ENCODE results near the gene SLC6A6. TPM values are rescaled to one million over a fixed set of nuclear protein-coding genes. Genes with fewer than 3 reads are reported as not detected.

Gene SLC6A6
- total RNA-seq, 4 donors from 2014 or later: 15.4 to 37.6 (median 20.9) TPM

GRCh38 chr3:14483286-14483685 is 80.9 kb downstream of the SLC6A6 start:
- WGBS, 2 donors (ENCODE audit: low coverage in 1 of 2): no CpG with 5 or more reads among the region's 1 CpG
- ATAC-seq: no peak
- Histone ChIP-seq H3K27ac (no peak overlapping the region), H3K4me1 (peaks cover 0 to 31% (median 5%) of the 10 kb centered on the region in 3 donors), H3K4me3 (no peak overlapping the region), H3K9me3 (no peaks in the 10 kb centered on the region), H3K27me3 (no peaks in the 10 kb centered on the region), H3K36me3 (peaks cover 0 to 90% of the 10 kb centered on the region in 2 donors)
- TF ChIP-seq EP300 (IDR thresholded peaks at IDR 0.05): no peak
- no peak for TF ChIP-seq CTCF (IDR thresholded peaks at IDR 0.05)
- no peak for TF ChIP-seq POLR2A (IDR thresholded peaks at IDR 0.05)
- TF ChIP-seq POLR2AphosphoS5 (IDR thresholded peaks at IDR 0.05): no peak

GRCh38 chr3:14484741-14485140 is 82.3 kb downstream of the SLC6A6 start:
- peaks cover 0 to 40% (median 5%) of the 10 kb centered on the region in 3 donors for H3K4me1 ChIP-seq
- 88% methylated on average over 3 of the region's 17 CpGs; no CpG with 5 or more reads in 1 of the 2 donors for WGBS, 2 donors (ENCODE audit: low coverage in 1 of 2)
- no peaks in the 10 kb centered on the region for H3K9me3 ChIP-seq
- H3K27ac ChIP-seq: no peak overlapping the region
- H3K27me3 ChIP-seq: no peaks in the 10 kb centered on the region
- H3K36me3 ChIP-seq: peaks cover 0 to 82% of the 10 kb centered on the region in 2 donors
- ATAC-seq: no peak
- no peak for TF ChIP-seq POLR2AphosphoS5 (IDR thresholded peaks at IDR 0.05)
- no peak for TF ChIP-seq POLR2A (IDR thresholded peaks at IDR 0.05)
- no peak for TF ChIP-seq EP300 (IDR thresholded peaks at IDR 0.05)
- no peak for TF ChIP-seq CTCF (IDR thresholded peaks at IDR 0.05)
- H3K4me3 ChIP-seq: no peak overlapping the region

GRCh38 chr3:14485981-14486380 is 83.6 kb downstream of the SLC6A6 start:
- TF ChIP-seq POLR2AphosphoS5 (IDR thresholded peaks at IDR 0.05): no peak
- no peak for TF ChIP-seq EP300 (IDR thresholded peaks at IDR 0.05)
- no peak for TF ChIP-seq POLR2A (IDR thresholded peaks at IDR 0.05)
- H3K36me3 ChIP-seq: peaks cover 0 to 71% of the 10 kb centered on the region in 2 donors
- 100% methylated on average over 1 to 2 of the region's 3 CpGs for WGBS, 2 donors (ENCODE audit: low coverage in 1 of 2)
- ATAC-seq: no peak
- H3K4me3 ChIP-seq: no peak overlapping the region
- H3K9me3 ChIP-seq: no peaks in the 10 kb centered on the region
- no peaks in the 10 kb centered on the region for H3K27me3 ChIP-seq
- no peak overlapping the region for H3K27ac ChIP-seq
- peaks cover 0 to 36% (median 5%) of the 10 kb centered on the region in 3 donors for H3K4me1 ChIP-seq

GRCh38 chr3:14486460-14486859 is 84.1 kb downstream of the SLC6A6 start:
- no peak overlapping the region for H3K4me3 ChIP-seq
- H3K4me1 ChIP-seq: peaks cover 0 to 31% (median 5%) of the 10 kb centered on the region in 3 donors
- 96 to 100% methylated on average over 3 to 5 of the region's 5 CpGs for WGBS, 2 donors (ENCODE audit: low coverage in 1 of 2)
- H3K27me3 ChIP-seq: no peaks in the 10 kb centered on the region
- H3K36me3 ChIP-seq: peaks cover 0 to 66% of the 10 kb centered on the region in 2 donors
- H3K27ac ChIP-seq: no peak overlapping the region
- ATAC-seq: no peak
- TF ChIP-seq CTCF (IDR thresholded peaks at IDR 0.05): no peak
- TF ChIP-seq POLR2A (IDR thresholded peaks at IDR 0.05): no peak
- TF ChIP-seq POLR2AphosphoS5 (IDR thresholded peaks at IDR 0.05): no peak
- no peak for TF ChIP-seq EP300 (IDR thresholded peaks at IDR 0.05)
- no peaks in the 10 kb centered on the region for H3K9me3 ChIP-seq

- TF ChIP-seq POLR2AphosphoS5 (IDR thresholded peaks at IDR 0.05) (no peak), CTCF (IDR thresholded peaks at IDR 0.05) (no peak), EP300 (IDR thresholded peaks at IDR 0.05) (no peak), POLR2A (IDR thresholded peaks at IDR 0.05) (no peak)
- no peak for ATAC-seq
- peaks cover 0 to 60% of the 10 kb centered on the region in 2 donors for H3K36me3 ChIP-seq
- H3K27me3 ChIP-seq: no peaks in the 10 kb centered on the region
- no peaks in the 10 kb centered on the region for H3K9me3 ChIP-seq
- no peak overlapping the region for H3K4me3 ChIP-seq
- peaks cover 0 to 25% (median 1%) of the 10 kb centered on the region in 3 donors for H3K4me1 ChIP-seq
- H3K27ac ChIP-seq: no peak overlapping the region
- 100% methylated on average over 2 of the region's 8 CpGs for WGBS, 2 donors (ENCODE audit: low coverage in 1 of 2)
These were observed 84.7 kb downstream of the SLC6A6 start for GRCh38 chr3:14487086-14487485.

Data from gastroesophageal sphincter (tissue), 4 donors.